Spleen (tissue), 7 donors: ENCODE data around the gene RNASEH2C.

Source experiments
- POLR2AphosphoS5 ChIP-seq, 3 donors: sonication (generic); formaldehyde crosslinking; IDR thresholded peaks; one replicate each; pipeline ENCODE4 v1.5.1; 2017; ENCODE audit warnings: antibody characterized with exemption in 3 of 3
- TF ChIP-seq, protein P1 (sequence below), 11 experiments: fragments of 200-600 bp in 7 of 11; fragments of 450-650 bp in 4 of 11; sonication (generic) in 4 of 11; IDR thresholded peaks in 8 of 11; conservative IDR thresholded peaks in 3 of 11; 1 replicate in 7 of 11; 2 replicates in 4 of 11; pipeline versions ENCODE4 v1.4.0 to v1.8.0; 2016 to 2021; ENCODE audit warnings: antibody characterized with exemption in 11 of 11, inconsistent platforms in 4 of 11, mild to moderate bottlenecking in 1 of 11
- donor health status: DM: no; HTN: no; CAD: no; lungs with moderate emphysema.
- donor health status: DM: no; HTN: no; CAD: no.
- donor health status: DM: no; HTN: no; CAD: no.

DNA sequence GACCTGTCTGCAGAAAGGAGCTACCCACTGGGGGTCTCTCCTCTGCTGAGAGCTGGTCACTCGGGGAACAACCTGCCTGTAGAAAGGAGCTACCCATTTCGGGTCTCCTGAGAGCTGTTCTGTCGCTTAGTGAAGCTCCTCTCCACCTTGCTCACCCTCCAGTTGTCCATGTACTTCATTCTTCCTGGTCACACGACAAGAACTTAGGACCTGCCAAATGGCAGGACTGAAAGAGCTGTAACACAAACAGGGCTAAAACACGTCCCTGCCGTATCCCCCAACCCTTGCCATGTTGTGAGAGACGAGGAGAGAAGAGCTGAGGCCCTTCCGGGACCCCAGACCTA is 24.1 kb upstream of the RNASEH2C start:
- TF ChIP-seq, protein P1, sequence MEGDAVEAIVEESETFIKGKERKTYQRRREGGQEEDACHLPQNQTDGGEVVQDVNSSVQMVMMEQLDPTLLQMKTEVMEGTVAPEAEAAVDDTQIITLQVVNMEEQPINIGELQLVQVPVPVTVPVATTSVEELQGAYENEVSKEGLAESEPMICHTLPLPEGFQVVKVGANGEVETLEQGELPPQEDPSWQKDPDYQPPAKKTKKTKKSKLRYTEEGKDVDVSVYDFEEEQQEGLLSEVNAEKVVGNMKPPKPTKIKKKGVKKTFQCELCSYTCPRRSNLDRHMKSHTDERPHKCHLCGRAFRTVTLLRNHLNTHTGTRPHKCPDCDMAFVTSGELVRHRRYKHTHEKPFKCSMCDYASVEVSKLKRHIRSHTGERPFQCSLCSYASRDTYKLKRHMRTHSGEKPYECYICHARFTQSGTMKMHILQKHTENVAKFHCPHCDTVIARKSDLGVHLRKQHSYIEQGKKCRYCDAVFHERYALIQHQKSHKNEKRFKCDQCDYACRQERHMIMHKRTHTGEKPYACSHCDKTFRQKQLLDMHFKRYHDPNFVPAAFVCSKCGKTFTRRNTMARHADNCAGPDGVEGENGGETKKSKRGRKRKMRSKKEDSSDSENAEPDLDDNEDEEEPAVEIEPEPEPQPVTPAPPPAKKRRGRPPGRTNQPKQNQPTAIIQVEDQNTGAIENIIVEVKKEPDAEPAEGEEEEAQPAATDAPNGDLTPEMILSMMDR (IDR thresholded peaks at IDR 0.05 in 8 of 11, conservative IDR thresholded peaks at IDR 0.05 in 3 of 11): no peak
- no peak for TF ChIP-seq POLR2AphosphoS5 (IDR thresholded peaks at IDR 0.05)
